Sigmoid colon (tissue), 4 donors: ENCODE measurements around the gene NSMF.

Experiments used
- POLR2A ChIP-seq, 2 donors: fragments of 450-650 bp; IDR thresholded peaks; one replicate each; pipeline ENCODE4 v1.6.1; 2016; ENCODE audit warnings: antibody characterized with exemption in 2 of 2, mild to moderate bottlenecking in 2 of 2, moderate library complexity in 2 of 2
- POLR2AphosphoS5 ChIP-seq, 4 donors: sonication (generic); formaldehyde crosslinking; IDR thresholded peaks; one replicate each; pipeline ENCODE4 v1.6.1; 2017; ENCODE audit warnings: antibody characterized with exemption in 4 of 4
- TF ChIP-seq, protein P1 (sequence below), 4 experiments: fragments of 450-650 bp in 3 of 4; fragments of 200-600 bp in 1 of 4; IDR thresholded peaks; one replicate each; pipeline ENCODE4 v1.5.1; 2016 to 2019; ENCODE audit warnings: antibody characterized with exemption in 4 of 4, mild to moderate bottlenecking in 3 of 4, moderate library complexity in 2 of 4

- no peak for TF ChIP-seq POLR2AphosphoS5 (IDR thresholded peaks at IDR 0.05)
- TF ChIP-seq POLR2A (IDR thresholded peaks at IDR 0.05), result no peak
- TF ChIP-seq, protein P1, sequence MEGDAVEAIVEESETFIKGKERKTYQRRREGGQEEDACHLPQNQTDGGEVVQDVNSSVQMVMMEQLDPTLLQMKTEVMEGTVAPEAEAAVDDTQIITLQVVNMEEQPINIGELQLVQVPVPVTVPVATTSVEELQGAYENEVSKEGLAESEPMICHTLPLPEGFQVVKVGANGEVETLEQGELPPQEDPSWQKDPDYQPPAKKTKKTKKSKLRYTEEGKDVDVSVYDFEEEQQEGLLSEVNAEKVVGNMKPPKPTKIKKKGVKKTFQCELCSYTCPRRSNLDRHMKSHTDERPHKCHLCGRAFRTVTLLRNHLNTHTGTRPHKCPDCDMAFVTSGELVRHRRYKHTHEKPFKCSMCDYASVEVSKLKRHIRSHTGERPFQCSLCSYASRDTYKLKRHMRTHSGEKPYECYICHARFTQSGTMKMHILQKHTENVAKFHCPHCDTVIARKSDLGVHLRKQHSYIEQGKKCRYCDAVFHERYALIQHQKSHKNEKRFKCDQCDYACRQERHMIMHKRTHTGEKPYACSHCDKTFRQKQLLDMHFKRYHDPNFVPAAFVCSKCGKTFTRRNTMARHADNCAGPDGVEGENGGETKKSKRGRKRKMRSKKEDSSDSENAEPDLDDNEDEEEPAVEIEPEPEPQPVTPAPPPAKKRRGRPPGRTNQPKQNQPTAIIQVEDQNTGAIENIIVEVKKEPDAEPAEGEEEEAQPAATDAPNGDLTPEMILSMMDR (IDR thresholded peaks at IDR 0.05), result no peak
Observed at GRCh38 chr9:137456864-137457405, 2.2 kb downstream of the NSMF start.
